Measurements from ENCODE around the gene ADORA1.

ADORA1 gene

DNA sequence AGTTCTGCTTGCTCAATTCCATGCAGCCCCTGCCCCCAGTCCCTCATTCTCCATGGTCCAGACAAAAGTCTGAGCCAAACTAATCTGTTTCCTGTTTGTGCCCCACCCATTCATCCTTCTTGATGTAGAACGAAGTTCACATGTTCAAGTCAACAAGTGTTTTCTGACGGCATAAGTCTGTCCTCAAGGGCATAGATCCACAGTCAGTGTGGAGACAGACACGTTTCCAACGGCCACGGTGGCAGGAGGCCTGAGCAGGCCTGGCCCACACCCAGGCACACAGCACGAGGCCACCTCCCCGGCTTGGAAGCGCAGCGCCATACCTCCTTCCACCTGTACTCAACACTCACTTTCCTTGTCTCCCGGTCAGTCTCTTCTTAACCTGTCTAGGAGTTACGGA is 16.1 kb downstream of the ADORA1 start:
- Histone ChIP-seq H3K36me3 (ENCODE audit: control insufficient read depth in 2 of 2, insufficient read depth in 1 of 2, low read length in 2 of 2) (no peaks in the 10 kb centered on the region), H3K4me3 (ENCODE audit: low read depth, low read length) (no peak overlapping the region), H3K9me3 (ENCODE audit: control insufficient read depth, insufficient read depth, low read depth, low read length) (no peaks in the 10 kb centered on the region), H3K27ac (ENCODE audit: extremely low read depth, low read depth, low read length) (no peak overlapping the region), H3K4me1 (ENCODE audit: control insufficient read depth, insufficient read depth, low read length) (peaks cover 2% of the 10 kb centered on the region; the same call in 1 of the 2 replicates)
- CTCF ChIA-PET, result interaction anchor here (0.9 to 1.9 kb wide), 2 partner anchors 10 to 26 kb away, joined by 4 read pairs; no protein-coding TSS in a partner anchor
- POLR2A ChIA-PET, result interaction anchor here (0.6 kb wide), 1 partner anchor 189 kb away, joined by 4 read pairs; no protein-coding TSS in a partner anchor
- TF ChIP-seq ZNF214 (tag by site-specific recombination; IDR thresholded peaks at IDR 0.05; ENCODE audit: borderline replicate concordance), result no peak
- TF ChIP-seq SCRT2 (tag by site-specific recombination; IDR thresholded peaks at IDR 0.05), result peak; percentile 47

DNA sequence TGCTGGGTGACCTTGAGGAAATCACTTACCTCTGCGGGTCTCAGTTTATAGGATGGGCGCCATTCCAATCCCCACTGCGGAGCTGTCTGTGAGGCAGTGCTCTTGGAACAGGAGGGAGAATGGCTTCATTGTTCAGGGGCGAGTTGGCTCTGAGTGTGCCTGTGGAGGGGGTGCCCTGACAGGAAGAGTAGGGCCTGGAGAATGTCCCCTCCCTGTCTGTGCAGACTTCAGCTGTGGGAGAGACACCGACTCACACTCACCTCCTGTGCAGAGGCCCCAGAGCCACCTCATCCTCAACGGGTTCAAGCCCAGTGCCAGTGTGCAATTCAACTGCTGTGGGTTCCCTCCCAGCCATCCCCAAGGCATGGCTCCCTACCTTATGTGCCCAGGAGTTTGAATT is 17.1 kb downstream of the ADORA1 start:
- peaks cover 2% of the 10 kb centered on the region; the same call in 1 of the 2 replicates for H3K4me1 ChIP-seq (ENCODE audit: control insufficient read depth, insufficient read depth, low read length)
- H3K9me3 ChIP-seq (ENCODE audit: control insufficient read depth, insufficient read depth, low read depth, low read length), result no peaks in the 10 kb centered on the region
- no peak overlapping the region for H3K4me3 ChIP-seq (ENCODE audit: low read depth, low read length)
- no peak overlapping the region for H3K27ac ChIP-seq (ENCODE audit: extremely low read depth, low read depth, low read length)
- H3K36me3 ChIP-seq (ENCODE audit: control insufficient read depth in 2 of 2, insufficient read depth in 1 of 2, low read length in 2 of 2), result no peaks in the 10 kb centered on the region
- ChIA-PET POLR2A (no interaction called here), CTCF (interaction anchor here (0.6 to 0.9 kb wide), 2 partner anchors 104 to 505 kb away, joined by 3 to 5 read pairs; no protein-coding TSS in a partner anchor)
- TF ChIP-seq ZNF274 (IDR thresholded peaks at IDR 0.05; ENCODE audit: low read length), result no peak
- no peak for TF ChIP-seq ZNF274 (tag by site-specific recombination; IDR thresholded peaks at IDR 0.05; ENCODE audit: borderline replicate concordance)
- TF ChIP-seq GLIS1 (tag by site-specific recombination; IDR thresholded peaks at IDR 0.05), result peak; percentile 32; the same call in 1 of the 2 replicates

DNA sequence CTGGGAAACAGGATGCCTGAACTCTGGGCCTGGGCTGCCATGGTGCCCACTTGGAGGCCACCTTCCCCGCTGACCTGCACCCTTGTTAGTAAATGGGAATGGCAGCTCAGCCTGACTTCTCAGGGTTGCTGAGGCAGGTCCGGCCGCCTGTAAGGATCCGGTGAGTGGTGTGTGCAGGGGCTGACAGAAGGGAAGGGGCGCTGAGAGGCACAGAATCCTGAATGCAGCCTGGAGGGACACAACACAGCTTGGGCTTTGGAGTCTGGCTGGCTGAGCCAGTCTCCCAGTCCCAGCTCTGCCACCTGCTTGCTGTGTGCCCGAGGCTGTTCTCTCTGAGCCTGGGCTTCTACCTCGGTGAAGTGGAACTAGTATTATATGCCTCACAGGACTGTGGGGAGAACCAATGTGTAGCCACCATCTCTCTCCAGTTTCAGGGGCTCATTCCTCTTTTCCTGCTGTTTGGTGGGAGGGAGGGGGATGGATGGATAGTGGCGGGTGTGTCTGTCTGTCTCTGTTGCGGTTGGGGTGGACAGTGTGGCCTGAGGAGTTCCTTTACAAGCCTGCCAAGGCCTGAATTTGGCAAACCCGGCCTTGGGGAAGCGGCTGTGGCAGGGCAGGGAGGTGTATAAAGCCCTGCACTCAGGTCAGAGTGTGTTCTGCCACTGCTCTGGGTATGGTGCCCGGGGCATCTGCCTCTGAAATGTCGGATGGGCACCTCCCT is 18.0 kb downstream of the ADORA1 start:
- no peak for TF ChIP-seq ZNF792 (tag by site-specific recombination; IDR thresholded peaks at IDR 0.05)
- no peak for TF ChIP-seq GFI1B (tag by site-specific recombination; IDR thresholded peaks at IDR 0.05)
- no peak for TF ChIP-seq ZNF394 (tag by site-specific recombination; IDR thresholded peaks at IDR 0.05; ENCODE audit: borderline replicate concordance)
- no peak for TF ChIP-seq ZNF501 (tag by site-specific recombination; IDR thresholded peaks at IDR 0.05)
- TF ChIP-seq, protein P1, sequence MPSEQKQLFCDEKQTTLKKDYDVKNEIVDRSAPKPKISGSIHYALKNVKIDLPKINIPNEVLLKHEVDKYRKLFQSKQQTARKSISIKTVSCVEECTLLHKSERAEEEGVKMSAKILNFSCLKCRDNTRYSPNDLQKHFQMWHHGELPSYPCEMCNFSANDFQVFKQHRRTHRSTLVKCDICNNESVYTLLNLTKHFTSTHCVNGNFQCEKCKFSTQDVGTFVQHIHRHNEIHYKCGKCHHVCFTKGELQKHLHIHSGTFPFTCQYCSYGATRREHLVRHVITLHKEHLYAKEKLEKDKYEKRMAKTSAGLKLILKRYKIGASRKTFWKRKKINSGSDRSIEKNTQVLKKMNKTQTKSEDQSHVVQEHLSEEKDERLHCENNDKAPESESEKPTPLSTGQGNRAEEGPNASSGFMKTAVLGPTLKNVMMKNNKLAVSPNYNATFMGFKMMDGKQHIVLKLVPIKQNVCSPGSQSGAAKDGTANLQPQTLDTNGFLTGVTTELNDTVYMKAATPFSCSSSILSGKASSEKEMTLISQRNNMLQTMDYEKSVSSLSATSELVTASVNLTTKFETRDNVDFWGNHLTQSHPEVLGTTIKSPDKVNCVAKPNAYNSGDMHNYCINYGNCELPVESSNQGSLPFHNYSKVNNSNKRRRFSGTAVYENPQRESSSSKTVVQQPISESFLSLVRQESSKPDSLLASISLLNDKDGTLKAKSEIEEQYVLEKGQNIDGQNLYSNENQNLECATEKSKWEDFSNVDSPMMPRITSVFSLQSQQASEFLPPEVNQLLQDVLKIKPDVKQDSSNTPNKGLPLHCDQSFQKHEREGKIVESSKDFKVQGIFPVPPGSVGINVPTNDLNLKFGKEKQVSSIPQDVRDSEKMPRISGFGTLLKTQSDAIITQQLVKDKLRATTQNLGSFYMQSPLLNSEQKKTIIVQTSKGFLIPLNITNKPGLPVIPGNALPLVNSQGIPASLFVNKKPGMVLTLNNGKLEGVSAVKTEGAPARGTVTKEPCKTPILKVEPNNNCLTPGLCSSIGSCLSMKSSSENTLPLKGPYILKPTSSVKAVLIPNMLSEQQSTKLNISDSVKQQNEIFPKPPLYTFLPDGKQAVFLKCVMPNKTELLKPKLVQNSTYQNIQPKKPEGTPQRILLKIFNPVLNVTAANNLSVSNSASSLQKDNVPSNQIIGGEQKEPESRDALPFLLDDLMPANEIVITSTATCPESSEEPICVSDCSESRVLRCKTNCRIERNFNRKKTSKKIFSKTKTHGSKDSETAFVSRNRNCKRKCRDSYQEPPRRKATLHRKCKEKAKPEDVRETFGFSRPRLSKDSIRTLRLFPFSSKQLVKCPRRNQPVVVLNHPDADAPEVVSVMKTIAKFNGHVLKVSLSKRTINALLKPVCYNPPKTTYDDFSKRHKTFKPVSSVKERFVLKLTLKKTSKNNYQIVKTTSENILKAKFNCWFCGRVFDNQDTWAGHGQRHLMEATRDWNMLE (tag by site-specific recombination; conservative IDR thresholded peaks at IDR 0.05; ENCODE audit: low read depth), result no peak
- TF ChIP-seq YY2 (tag by site-specific recombination; IDR thresholded peaks at IDR 0.05), result no peak
- no peak for TF ChIP-seq ZNF530 (tag by site-specific recombination; IDR thresholded peaks at IDR 0.05; ENCODE audit: low read depth)
- TF ChIP-seq SP2 (tag by site-specific recombination; IDR thresholded peaks at IDR 0.05), result no peak
- TF ChIP-seq ZNF747 (tag by site-specific recombination; IDR thresholded peaks at IDR 0.05), result no peak
- TF ChIP-seq ZNF654 (tag by site-specific recombination; IDR thresholded peaks at IDR 0.05; ENCODE audit: low read depth), result no peak
- no peak for TF ChIP-seq ZBTB48 (tag by site-specific recombination; IDR thresholded peaks at IDR 0.05)
- TF ChIP-seq, protein P2, sequence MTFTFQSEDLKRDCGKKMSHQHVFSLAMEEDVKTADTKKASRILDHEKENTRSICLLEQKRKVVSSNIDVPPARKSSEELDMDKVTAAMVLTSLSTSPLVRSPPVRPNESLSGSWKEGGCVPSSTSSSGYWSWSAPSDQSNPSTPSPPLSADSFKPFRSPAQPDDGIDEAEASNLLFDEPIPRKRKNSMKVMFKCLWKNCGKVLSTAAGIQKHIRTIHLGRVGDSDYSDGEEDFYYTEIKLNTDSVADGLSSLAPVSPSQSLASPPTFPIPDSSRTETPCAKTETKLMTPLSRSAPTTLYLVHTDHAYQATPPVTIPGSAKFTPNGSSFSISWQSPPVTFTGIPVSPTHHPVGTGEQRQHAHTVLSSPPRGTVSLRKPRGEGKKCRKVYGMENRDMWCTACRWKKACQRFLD (tag by site-specific recombination; IDR thresholded peaks at IDR 0.05), result no peak
- no peak for TF ChIP-seq ZNF785 (tag by site-specific recombination; IDR thresholded peaks at IDR 0.05)
- no peak for TF ChIP-seq ZNF214 (tag by site-specific recombination; IDR thresholded peaks at IDR 0.05; ENCODE audit: borderline replicate concordance)
- TF ChIP-seq ZNF629 (tag by site-specific recombination; IDR thresholded peaks at IDR 0.05), result no peak
- TF ChIP-seq, protein P3, sequence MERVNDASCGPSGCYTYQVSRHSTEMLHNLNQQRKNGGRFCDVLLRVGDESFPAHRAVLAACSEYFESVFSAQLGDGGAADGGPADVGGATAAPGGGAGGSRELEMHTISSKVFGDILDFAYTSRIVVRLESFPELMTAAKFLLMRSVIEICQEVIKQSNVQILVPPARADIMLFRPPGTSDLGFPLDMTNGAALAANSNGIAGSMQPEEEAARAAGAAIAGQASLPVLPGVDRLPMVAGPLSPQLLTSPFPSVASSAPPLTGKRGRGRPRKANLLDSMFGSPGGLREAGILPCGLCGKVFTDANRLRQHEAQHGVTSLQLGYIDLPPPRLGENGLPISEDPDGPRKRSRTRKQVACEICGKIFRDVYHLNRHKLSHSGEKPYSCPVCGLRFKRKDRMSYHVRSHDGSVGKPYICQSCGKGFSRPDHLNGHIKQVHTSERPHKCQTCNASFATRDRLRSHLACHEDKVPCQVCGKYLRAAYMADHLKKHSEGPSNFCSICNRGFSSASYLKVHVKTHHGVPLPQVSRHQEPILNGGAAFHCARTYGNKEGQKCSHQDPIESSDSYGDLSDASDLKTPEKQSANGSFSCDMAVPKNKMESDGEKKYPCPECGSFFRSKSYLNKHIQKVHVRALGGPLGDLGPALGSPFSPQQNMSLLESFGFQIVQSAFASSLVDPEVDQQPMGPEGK (tag by site-specific recombination; IDR thresholded peaks at IDR 0.05), result no peak
- no peak for TF ChIP-seq KLF10 (tag by site-specific recombination; IDR thresholded peaks at IDR 0.05)
- no peak for TF ChIP-seq SCRT2 (tag by site-specific recombination; IDR thresholded peaks at IDR 0.05)
- no peak for TF ChIP-seq ZNF112 (tag by site-specific recombination; IDR thresholded peaks at IDR 0.05)
- CTCF ChIA-PET, result interaction anchor here (0.6 to 0.9 kb wide), 3 partner anchors 18 to 504 kb away, joined by 3 to 5 read pairs (median 4); partner anchors contain the start of gene ADORA1
- H3K4me1 ChIP-seq (ENCODE audit: control insufficient read depth, insufficient read depth, low read length), result peaks cover 2% of the 10 kb centered on the region; the same call in 1 of the 2 replicates

More for the DNA sequence above, 18.0 kb downstream of the ADORA1 start:
- H3K4me3 ChIP-seq (ENCODE audit: low read depth, low read length), result no peak overlapping the region
- no peaks in the 10 kb centered on the region for H3K9me3 ChIP-seq (ENCODE audit: control insufficient read depth, insufficient read depth, low read depth, low read length)
- no peaks in the 10 kb centered on the region for H3K36me3 ChIP-seq (ENCODE audit: control insufficient read depth in 2 of 2, insufficient read depth in 1 of 2, low read length in 2 of 2)
- no peak overlapping the region for H3K27ac ChIP-seq (ENCODE audit: extremely low read depth, low read depth, low read length)
- POLR2A ChIA-PET, result no interaction called here

Measured in HEK293 (cell line).